ENCODE measurements around the gene PRELP. TPM values are rescaled to one million over a fixed set of nuclear protein-coding genes. Genes with fewer than 3 reads are reported as not detected.

Gene PRELP
- total RNA-seq, 1 donor from 2014 or later, result 0.07 TPM

DNA sequence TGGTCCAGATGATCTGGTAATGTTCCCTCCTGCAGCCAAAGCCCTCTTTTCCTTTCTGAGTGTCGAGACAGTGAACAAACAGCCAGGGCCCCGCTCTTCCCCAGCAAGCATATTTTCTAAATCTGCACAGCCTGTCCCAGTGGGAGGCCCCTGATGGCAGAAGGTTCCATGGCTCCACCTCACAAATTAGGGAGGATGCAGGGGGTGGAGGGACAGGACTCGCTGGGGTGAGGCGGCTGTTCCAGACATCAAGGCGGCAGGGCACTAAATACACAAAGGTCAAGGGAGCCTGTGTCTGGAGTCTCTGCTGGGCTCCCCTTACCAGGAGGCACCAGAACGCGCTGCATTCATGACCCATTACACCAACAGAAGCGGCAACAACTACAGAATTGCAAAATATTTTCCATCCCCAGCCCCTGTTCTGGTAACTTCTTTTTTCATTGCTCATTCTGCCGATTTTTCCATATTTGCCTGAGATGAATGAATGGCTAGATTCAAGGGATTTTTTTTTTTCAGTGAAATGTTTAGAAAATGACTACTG, 27.0 kb upstream of the PRELP start:
- no peak overlapping the region for H3K4me2 ChIP-seq (ENCODE audit: low read length)
- H4K20me1 ChIP-seq (ENCODE audit: insufficient read depth, low read length), result no peaks in the 10 kb centered on the region
- H3K4me1 ChIP-seq (ENCODE audit: insufficient read depth, low read length), result no peaks in the 10 kb centered on the region
- FAIRE-seq, result no peak
- H3K79me2 ChIP-seq (ENCODE audit: insufficient read depth, low read length), result no peaks in the 10 kb centered on the region
- H3K9me3 ChIP-seq (ENCODE audit: insufficient read depth, low read depth, low read length), result peaks cover 3% of the 10 kb centered on the region
- no peak for TF ChIP-seq EZH2 (IDR thresholded peaks at IDR 0.05; ENCODE audit: insufficient read depth, low read length)
- TF ChIP-seq, protein P1, sequence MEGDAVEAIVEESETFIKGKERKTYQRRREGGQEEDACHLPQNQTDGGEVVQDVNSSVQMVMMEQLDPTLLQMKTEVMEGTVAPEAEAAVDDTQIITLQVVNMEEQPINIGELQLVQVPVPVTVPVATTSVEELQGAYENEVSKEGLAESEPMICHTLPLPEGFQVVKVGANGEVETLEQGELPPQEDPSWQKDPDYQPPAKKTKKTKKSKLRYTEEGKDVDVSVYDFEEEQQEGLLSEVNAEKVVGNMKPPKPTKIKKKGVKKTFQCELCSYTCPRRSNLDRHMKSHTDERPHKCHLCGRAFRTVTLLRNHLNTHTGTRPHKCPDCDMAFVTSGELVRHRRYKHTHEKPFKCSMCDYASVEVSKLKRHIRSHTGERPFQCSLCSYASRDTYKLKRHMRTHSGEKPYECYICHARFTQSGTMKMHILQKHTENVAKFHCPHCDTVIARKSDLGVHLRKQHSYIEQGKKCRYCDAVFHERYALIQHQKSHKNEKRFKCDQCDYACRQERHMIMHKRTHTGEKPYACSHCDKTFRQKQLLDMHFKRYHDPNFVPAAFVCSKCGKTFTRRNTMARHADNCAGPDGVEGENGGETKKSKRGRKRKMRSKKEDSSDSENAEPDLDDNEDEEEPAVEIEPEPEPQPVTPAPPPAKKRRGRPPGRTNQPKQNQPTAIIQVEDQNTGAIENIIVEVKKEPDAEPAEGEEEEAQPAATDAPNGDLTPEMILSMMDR (IDR thresholded peaks at IDR 0.05; ENCODE audit: insufficient read depth, low read depth, low read length), result no peak
- no peak overlapping the region for H2AFZ ChIP-seq (ENCODE audit: low read depth, low read length)
- peaks cover 14% of the 10 kb centered on the region for H3K4me1 Mint-ChIP-seq (ENCODE audit: low read depth, unreplicated experiment)
- H3K4me3 ChIP-seq (ENCODE audit: insufficient read depth, low read depth, low read length), result no peak overlapping the region
- H3K4me3 Mint-ChIP-seq (ENCODE audit: unreplicated experiment), result no peak overlapping the region
- H3K27ac ChIP-seq (ENCODE audit: low read depth, low read length), result no peak overlapping the region
- H3K36me3 Mint-ChIP-seq (ENCODE audit: low read depth, unreplicated experiment), result no peaks in the 10 kb centered on the region
- no peak overlapping the region for H3K27ac Mint-ChIP-seq (ENCODE audit: unreplicated experiment)
- peaks cover 21% of the 10 kb centered on the region for H3K9me3 Mint-ChIP-seq (ENCODE audit: unreplicated experiment)
- no peaks in the 10 kb centered on the region for H3K36me3 ChIP-seq (ENCODE audit: insufficient read depth, low read length)
- peaks cover 17% of the 10 kb centered on the region for H3K27me3 Mint-ChIP-seq (ENCODE audit: low read depth, unreplicated experiment)
- DNase-seq (ENCODE audit: low read depth), result no peak
- H3K27me3 ChIP-seq (ENCODE audit: insufficient read depth, low read length), result peaks cover 49% of the 10 kb centered on the region
- no peak overlapping the region for H3K9ac ChIP-seq (ENCODE audit: low read length)

DNA sequence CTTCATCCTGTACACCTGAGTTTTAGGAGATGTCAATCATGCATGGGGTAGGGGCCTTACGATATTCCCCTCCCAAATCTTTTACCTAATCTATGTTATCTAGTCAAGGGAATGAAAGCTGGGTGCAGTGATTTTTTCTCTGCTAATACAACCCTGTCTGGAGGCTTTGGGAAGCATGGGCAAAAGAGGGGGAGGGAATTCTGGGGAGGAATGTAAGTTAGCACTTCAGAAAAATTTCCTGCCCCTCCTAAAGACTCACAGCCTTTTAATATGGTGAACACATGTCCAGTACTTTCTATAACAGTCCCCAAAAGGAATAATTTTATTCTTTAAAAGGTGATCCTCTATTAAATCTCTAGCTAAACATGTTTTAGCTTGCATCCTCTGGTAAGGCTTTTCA, 25.6 kb upstream of the PRELP start:
- Mint-ChIP-seq H3K36me3 (ENCODE audit: low read depth, unreplicated experiment) (no peaks in the 10 kb centered on the region), H3K9me3 (ENCODE audit: unreplicated experiment) (peaks cover 16% of the 10 kb centered on the region), H3K4me3 (ENCODE audit: unreplicated experiment) (no peak overlapping the region), H3K27me3 (ENCODE audit: low read depth, unreplicated experiment) (peaks cover 17% of the 10 kb centered on the region), H3K27ac (ENCODE audit: unreplicated experiment) (no peak overlapping the region), H3K4me1 (ENCODE audit: low read depth, unreplicated experiment) (peaks cover 14% of the 10 kb centered on the region)
- Histone ChIP-seq H3K36me3 (ENCODE audit: insufficient read depth, low read length) (no peaks in the 10 kb centered on the region), H3K27me3 (ENCODE audit: insufficient read depth, low read length) (peaks cover 48% of the 10 kb centered on the region), H3K9ac (ENCODE audit: low read length) (no peak overlapping the region), H3K79me2 (ENCODE audit: insufficient read depth, low read length) (no peaks in the 10 kb centered on the region), H3K4me2 (ENCODE audit: low read length) (no peak overlapping the region), H2AFZ (ENCODE audit: low read depth, low read length) (no peak overlapping the region), H4K20me1 (ENCODE audit: insufficient read depth, low read length) (no peaks in the 10 kb centered on the region), H3K4me3 (ENCODE audit: insufficient read depth, low read depth, low read length) (no peak overlapping the region), H3K27ac (ENCODE audit: low read depth, low read length) (no peak overlapping the region), H3K4me1 (ENCODE audit: insufficient read depth, low read length) (no peaks in the 10 kb centered on the region), H3K9me3 (ENCODE audit: insufficient read depth, low read depth, low read length) (peaks cover 3% of the 10 kb centered on the region)
- DNase-seq (ENCODE audit: low read depth), result no peak
- TF ChIP-seq, protein P1 (IDR thresholded peaks at IDR 0.05; ENCODE audit: insufficient read depth, low read depth, low read length), result no peak
- no peak for TF ChIP-seq EZH2 (IDR thresholded peaks at IDR 0.05; ENCODE audit: insufficient read depth, low read length)
- no peak for FAIRE-seq

GRCh38 chr1:203450479-203451149, 25.0 kb upstream of the PRELP start:
- H3K4me2 ChIP-seq (ENCODE audit: low read length), result no peak overlapping the region
- Mint-ChIP-seq H3K36me3 (ENCODE audit: low read depth, unreplicated experiment) (no peaks in the 10 kb centered on the region), H3K27ac (ENCODE audit: unreplicated experiment) (no peak overlapping the region), H3K27me3 (ENCODE audit: low read depth, unreplicated experiment) (peaks cover 17% of the 10 kb centered on the region), H3K9me3 (ENCODE audit: unreplicated experiment) (peaks cover 10% of the 10 kb centered on the region), H3K4me1 (ENCODE audit: low read depth, unreplicated experiment) (peaks cover 14% of the 10 kb centered on the region), H3K4me3 (ENCODE audit: unreplicated experiment) (no peak overlapping the region)
- H3K9ac ChIP-seq (ENCODE audit: low read length), result no peak overlapping the region
- no peaks in the 10 kb centered on the region for H4K20me1 ChIP-seq (ENCODE audit: insufficient read depth, low read length)
- H3K4me3 ChIP-seq (ENCODE audit: insufficient read depth, low read depth, low read length), result no peak overlapping the region
- no peaks in the 10 kb centered on the region for H3K4me1 ChIP-seq (ENCODE audit: insufficient read depth, low read length)
- TF ChIP-seq, protein P1 (IDR thresholded peaks at IDR 0.05; ENCODE audit: insufficient read depth, low read depth, low read length), result no peak
- TF ChIP-seq EZH2 (IDR thresholded peaks at IDR 0.05; ENCODE audit: insufficient read depth, low read length), result no peak
- DNase-seq (ENCODE audit: low read depth) (no peak), FAIRE-seq (no peak)
- H2AFZ ChIP-seq (ENCODE audit: low read depth, low read length), result no peak overlapping the region
- H3K27me3 ChIP-seq (ENCODE audit: insufficient read depth, low read length), result peaks cover 45% of the 10 kb centered on the region
- no peaks in the 10 kb centered on the region for H3K79me2 ChIP-seq (ENCODE audit: insufficient read depth, low read length)
- no peaks in the 10 kb centered on the region for H3K36me3 ChIP-seq (ENCODE audit: insufficient read depth, low read length)
- H3K9me3 ChIP-seq (ENCODE audit: insufficient read depth, low read depth, low read length), result peaks cover 2% of the 10 kb centered on the region
- H3K27ac ChIP-seq (ENCODE audit: low read depth, low read length), result no peak overlapping the region

Measured in astrocyte (in vitro differentiated cells and primary cell).